DND-41 (cell line): ENCODE data around the gene GPR183.

Experiments used
- ATAC-seq: fragments of 200-7000 bp; cut with Tn5 transposase; 3 replicates; pipeline ENCODE4 v1.9.1; 2021; ENCODE audit warnings: low read depth; ENCODE audit not compliant: insufficient read depth
- DNase-seq: peaks from one replicate; pipeline ENCODE4 v3.0.0-alpha.2; 2020
- H2AFZ ChIP-seq: 2 replicates; pipeline ENCODE4 v1.6.0; 2012; ENCODE audit warnings: low read depth, low read length
- H3K27ac ChIP-seq: 2 replicates; pipeline ENCODE4 v1.5.1; 2012; ENCODE audit warnings: low read length, inconsistent platforms
- H3K27me3 ChIP-seq: fragments of 200-600 bp; sonication (generic); 2 replicates; pipeline ENCODE4 v1.6.0; 2012; ENCODE audit warnings: low read length, mild to moderate bottlenecking, inconsistent platforms; ENCODE audit not compliant: insufficient read depth, poor library complexity
- H3K36me3 ChIP-seq: 2 replicates; pipeline ENCODE4 v1.5.1; 2012; ENCODE audit warnings: low read length, inconsistent platforms; ENCODE audit not compliant: insufficient read depth
- H3K4me1 ChIP-seq: 2 replicates; pipeline ENCODE4 v1.5.1; 2012; ENCODE audit warnings: mild to moderate bottlenecking, low read length; ENCODE audit not compliant: insufficient read depth
- H3K4me2 ChIP-seq: 2 replicates; pipeline ENCODE4 v1.6.0; 2012; ENCODE audit warnings: mild to moderate bottlenecking, moderate library complexity, low read length, inconsistent platforms; ENCODE audit not compliant: insufficient read depth
- H3K4me3 ChIP-seq, 2 experiments: fragments of 200-600 bp in 1 of 2; shearing (Covaris generic) in 1 of 2; 2 replicates each; pipeline ENCODE4 v1.5.1; 2012 to 2016; ENCODE audit warnings: inconsistent platforms in 2 of 2, low read length in 2 of 2, mild to moderate bottlenecking in 2 of 2, low read depth in 1 of 2, moderate library complexity in 1 of 2
- H3K79me2 ChIP-seq: 2 replicates; pipeline ENCODE4 v1.6.0; 2012; ENCODE audit warnings: low read length, inconsistent platforms; ENCODE audit not compliant: insufficient read depth
- H3K9ac ChIP-seq: 2 replicates; pipeline ENCODE4 v1.6.0; 2012; ENCODE audit warnings: low read depth, mild to moderate bottlenecking, inconsistent platforms, low read length, moderate library complexity
- H3K9me3 ChIP-seq: 2 replicates; pipeline ENCODE4 v1.5.1; 2012; ENCODE audit warnings: low read length, moderate library complexity, mild to moderate bottlenecking, inconsistent platforms; ENCODE audit not compliant: insufficient read depth, severe bottlenecking
- H4K20me1 ChIP-seq: 2 replicates; pipeline ENCODE4 v1.6.0; 2012; ENCODE audit warnings: low read length; ENCODE audit not compliant: insufficient read depth
- CTCF ChIP-seq: IDR thresholded peaks from 2 replicates; pipeline ENCODE4 v1.5.1; 2012; ENCODE audit warnings: borderline replicate concordance, low read length, moderate library complexity, mild to moderate bottlenecking; ENCODE audit not compliant: poor library complexity, severe bottlenecking; ENCODE audit errors: extremely low read depth
- EZH2 ChIP-seq: IDR thresholded peaks from 3 replicates; pipeline ENCODE4 v1.6.1; 2012; ENCODE audit warnings: borderline replicate concordance, low read depth, mild to moderate bottlenecking, moderate library complexity, low read length, inconsistent platforms; ENCODE audit not compliant: severe bottlenecking

The GPR183 gene

GRCh38 chr13:99256709-99257108 is 50.5 kb downstream of the GPR183 start:
- peaks cover 3% of the 10 kb centered on the region; the same call in 1 of the 2 replicates for H3K79me2 ChIP-seq
- no peak overlapping the region for H3K4me3 ChIP-seq
- no peaks in the 10 kb centered on the region for H3K27me3 ChIP-seq
- DNase-seq (no peak), ATAC-seq (no peak)
- H3K9ac ChIP-seq: no peak overlapping the region
- H3K9me3 ChIP-seq: no peaks in the 10 kb centered on the region
- no peak overlapping the region for H2AFZ ChIP-seq
- no peak for TF ChIP-seq EZH2
- TF ChIP-seq CTCF: no peak
- 0 out of 2 replicates have a peak, but pooled peaks cover 2% of the 10 kb centered on the region for H3K4me1 ChIP-seq
- no peak overlapping the region for H3K27ac ChIP-seq
- no peak overlapping the region for H3K4me2 ChIP-seq
- H3K36me3 ChIP-seq: peaks cover 43% of the 10 kb centered on the region
- 0 out of 2 replicates have a peak, but pooled peaks cover 3% of the 10 kb centered on the region for H4K20me1 ChIP-seq

- H4K20me1 ChIP-seq: 0 out of 2 replicates have a peak, but pooled peaks cover 3% of the 10 kb centered on the region
- no peak overlapping the region for H3K27ac ChIP-seq
- H3K4me2 ChIP-seq: no peak overlapping the region
- H3K4me1 ChIP-seq: 0 out of 2 replicates have a peak, but pooled peaks cover 2% of the 10 kb centered on the region
- TF ChIP-seq EZH2: no peak
- no peak for TF ChIP-seq CTCF
- ATAC-seq: no peak
- H3K79me2 ChIP-seq: peaks cover 6% of the 10 kb centered on the region
- H3K9me3 ChIP-seq: no peaks in the 10 kb centered on the region
- no peak overlapping the region for H2AFZ ChIP-seq
- peaks cover 46% of the 10 kb centered on the region for H3K36me3 ChIP-seq
- H3K4me3 ChIP-seq: no peak overlapping the region
- no peaks in the 10 kb centered on the region for H3K27me3 ChIP-seq
- no peak overlapping the region for H3K9ac ChIP-seq
- DNase-seq: no peak
Observed at GRCh38 chr13:99256283-99256682, 50.9 kb downstream of the GPR183 start.

GRCh38 chr13:99255271-99255670 is 51.9 kb downstream of the GPR183 start:
- peaks cover 6% of the 10 kb centered on the region for H3K79me2 ChIP-seq
- peaks cover 38% of the 10 kb centered on the region for H3K36me3 ChIP-seq

More at GRCh38 chr13:99255271-99255670, 51.9 kb downstream of the GPR183 start:
- DNase-seq: no peak
- ATAC-seq: no peak
- Histone ChIP-seq H3K9ac (no peak overlapping the region), H3K4me3 (no peak overlapping the region), H3K4me2 (no peak overlapping the region), H4K20me1 (0 out of 2 replicates have a peak, but pooled peaks cover 3% of the 10 kb centered on the region), H3K4me1 (0 out of 2 replicates have a peak, but pooled peaks cover 2% of the 10 kb centered on the region), H3K9me3 (no peaks in the 10 kb centered on the region), H3K27ac (no peak overlapping the region), H2AFZ (no peak overlapping the region), H3K27me3 (no peaks in the 10 kb centered on the region)
- TF ChIP-seq CTCF (no peak), EZH2 (no peak)
